AG04449 (cell line): Measurements from ENCODE around the gene MRI1.
"Not testable (repeated sequence)": the region's sequence is repeated elsewhere in the genome, so short reads cannot be mapped to it uniquely, and the experiment has no call there.

Experiments
- CTCF ChIA-PET: fragments of 350-600 bp; formaldehyde crosslinking; extraction: SDS; loops from one replicate; lab custom pipeline; 2021; ENCODE audit warnings: antibody characterized with exemption; lab: Yijun Ruan, JAX
- POLR2A ChIA-PET: fragments of 400-600, 350-600 bp; formaldehyde crosslinking; extraction: SDS; loops from one replicate; lab custom pipeline; 2020; ENCODE audit warnings: antibody characterized with exemption, inconsistent platforms; lab: Yijun Ruan, JAX
- DNase-seq: peaks from one replicate; pipeline ENCODE4 v3.0.0-alpha.2; 2010; ENCODE audit warnings: low read depth, low spot score
- H3K4me3 ChIP-seq: 2 replicates; pipeline ENCODE4 v1.5.1; 2011; ENCODE audit warnings: low read depth, mild to moderate bottlenecking, control low read depth, low read length
- TF ChIP-seq, protein P1 (sequence below): IDR thresholded peaks from one replicate; pipeline ENCODE4 v1.5.1; 2011; ENCODE audit warnings: mild to moderate bottlenecking, moderate library complexity, low read length, control low read depth, inconsistent platforms; ENCODE audit not compliant: insufficient read depth; ENCODE audit errors: missing control alignments

The MRI1 gene

DNA sequence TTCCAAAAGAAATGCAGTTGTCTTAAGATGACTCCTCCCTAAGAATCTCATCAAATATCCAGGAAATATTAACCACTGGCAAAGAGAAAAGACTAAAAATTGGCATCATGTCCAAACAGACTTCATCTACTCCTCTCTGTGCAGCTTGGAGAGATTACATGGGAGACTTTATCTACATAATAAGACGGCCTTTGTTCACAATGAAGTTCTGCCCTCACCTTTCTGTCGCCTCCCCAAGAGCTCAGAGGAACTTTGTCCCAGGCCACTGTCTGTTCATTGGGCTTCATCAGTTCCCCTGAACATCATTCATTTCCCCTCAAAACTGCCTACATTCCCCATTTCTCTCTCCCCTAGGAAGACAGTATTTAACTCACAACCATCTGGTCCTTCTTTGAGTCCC lies 22.4 kb upstream of the MRI1 start:
- DNase-seq: no peak
- no peak overlapping the region for H3K4me3 ChIP-seq
- CTCF ChIA-PET: interaction anchor here (1.0 to 1.8 kb wide), 2 partner anchors 10 to 464 kb away, joined by 4 to 5 read pairs; no protein-coding TSS in a partner anchor
- TF ChIP-seq, protein P1, sequence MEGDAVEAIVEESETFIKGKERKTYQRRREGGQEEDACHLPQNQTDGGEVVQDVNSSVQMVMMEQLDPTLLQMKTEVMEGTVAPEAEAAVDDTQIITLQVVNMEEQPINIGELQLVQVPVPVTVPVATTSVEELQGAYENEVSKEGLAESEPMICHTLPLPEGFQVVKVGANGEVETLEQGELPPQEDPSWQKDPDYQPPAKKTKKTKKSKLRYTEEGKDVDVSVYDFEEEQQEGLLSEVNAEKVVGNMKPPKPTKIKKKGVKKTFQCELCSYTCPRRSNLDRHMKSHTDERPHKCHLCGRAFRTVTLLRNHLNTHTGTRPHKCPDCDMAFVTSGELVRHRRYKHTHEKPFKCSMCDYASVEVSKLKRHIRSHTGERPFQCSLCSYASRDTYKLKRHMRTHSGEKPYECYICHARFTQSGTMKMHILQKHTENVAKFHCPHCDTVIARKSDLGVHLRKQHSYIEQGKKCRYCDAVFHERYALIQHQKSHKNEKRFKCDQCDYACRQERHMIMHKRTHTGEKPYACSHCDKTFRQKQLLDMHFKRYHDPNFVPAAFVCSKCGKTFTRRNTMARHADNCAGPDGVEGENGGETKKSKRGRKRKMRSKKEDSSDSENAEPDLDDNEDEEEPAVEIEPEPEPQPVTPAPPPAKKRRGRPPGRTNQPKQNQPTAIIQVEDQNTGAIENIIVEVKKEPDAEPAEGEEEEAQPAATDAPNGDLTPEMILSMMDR: no peak
- POLR2A ChIA-PET: interaction anchor here (0.6 kb wide), 1 partner anchor 682 kb away, joined by 3 read pairs; no protein-coding TSS in a partner anchor

DNA sequence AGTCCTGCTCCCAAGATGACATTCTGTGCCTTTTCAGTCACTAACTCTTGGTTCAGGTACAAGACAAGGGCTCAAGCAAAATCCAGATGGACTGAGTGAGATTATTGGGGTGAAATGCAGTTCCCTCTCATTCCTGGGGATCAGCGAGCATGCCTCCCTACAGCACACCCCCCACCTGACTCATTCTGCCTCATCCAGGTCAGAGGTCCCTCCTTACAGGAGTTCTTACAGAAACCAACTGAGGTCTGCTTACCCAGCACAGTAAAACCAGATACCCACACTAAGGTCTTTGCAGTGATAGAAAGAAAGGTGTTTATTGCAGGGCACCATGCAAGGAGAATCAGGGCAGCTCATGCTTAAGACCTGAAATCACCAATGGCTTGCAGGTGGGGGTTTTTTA lies 21.6 kb upstream of the MRI1 start:
- TF ChIP-seq, protein P1: no peak
- no peak overlapping the region for H3K4me3 ChIP-seq
- ChIA-PET CTCF (interaction anchor here (1.0 kb wide), 1 partner anchor 11 kb away, joined by 4 read pairs; no protein-coding TSS in a partner anchor), POLR2A (no interaction called here)
- DNase-seq: no peak

DNA sequence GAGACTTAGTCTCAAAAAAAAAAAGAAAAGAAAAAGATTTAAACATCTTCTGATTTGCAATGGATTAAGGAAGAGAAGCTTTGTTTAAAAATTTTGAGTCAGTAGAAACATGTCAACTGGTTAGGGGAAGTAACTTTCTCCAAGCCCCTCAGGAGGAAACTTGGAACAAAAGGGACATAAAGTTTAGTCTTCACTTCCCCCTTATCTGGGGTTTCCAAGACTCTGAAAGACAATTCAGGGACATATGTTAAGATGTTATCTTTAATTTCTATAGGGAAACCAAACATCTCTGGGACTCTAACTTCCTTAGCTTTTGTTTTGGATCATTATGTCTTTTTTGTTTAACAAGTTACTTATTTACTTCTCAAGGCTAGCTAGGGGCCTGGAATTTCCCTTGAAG lies 20.1 kb upstream of the MRI1 start:
- ChIA-PET CTCF (interaction anchor here (1.2 to 1.3 kb wide), 2 partner anchors 9 to 23 kb away, joined by 3 to 4 read pairs; no protein-coding TSS in a partner anchor), POLR2A (no interaction called here)

DNA sequence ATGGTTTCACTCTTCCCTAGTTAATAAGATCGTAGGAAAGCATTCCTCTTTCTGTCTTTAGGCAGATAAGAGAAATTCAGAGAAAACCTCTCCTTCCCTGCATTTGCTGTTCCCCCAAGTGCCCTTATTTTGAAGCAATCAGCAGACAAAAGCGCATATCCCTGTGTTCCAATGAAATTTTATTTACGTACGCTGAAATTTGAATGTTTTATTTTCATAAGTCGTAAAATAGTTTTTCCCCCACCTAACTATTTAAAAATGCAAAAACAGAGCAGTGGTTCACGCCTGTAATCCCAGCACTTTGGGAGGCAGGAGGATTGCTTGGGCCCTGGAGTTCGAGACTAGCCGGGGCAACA lies 17.2 kb upstream of the MRI1 start:
- ChIA-PET POLR2A (interaction anchor here (1.2 to 2.3 kb wide), 3 partner anchors 16 to 693 kb away, joined by 3 to 11 read pairs (median 11); partner anchors contain the start of gene C19orf53), CTCF (interaction anchor here (1.2 to 1.3 kb wide), 2 partner anchors 15 to 499 kb away, joined by 3 to 4 read pairs; no protein-coding TSS in a partner anchor)
- DNase-seq: no peak
- peak overlapping the region; percentile 80 for H3K4me3 ChIP-seq
- TF ChIP-seq, protein P1: no peak

More for the DNA sequence above, 20.1 kb upstream of the MRI1 start:
- H3K4me3 ChIP-seq: no peak overlapping the region
- TF ChIP-seq, protein P1: no peak
- no peak for DNase-seq

DNA sequence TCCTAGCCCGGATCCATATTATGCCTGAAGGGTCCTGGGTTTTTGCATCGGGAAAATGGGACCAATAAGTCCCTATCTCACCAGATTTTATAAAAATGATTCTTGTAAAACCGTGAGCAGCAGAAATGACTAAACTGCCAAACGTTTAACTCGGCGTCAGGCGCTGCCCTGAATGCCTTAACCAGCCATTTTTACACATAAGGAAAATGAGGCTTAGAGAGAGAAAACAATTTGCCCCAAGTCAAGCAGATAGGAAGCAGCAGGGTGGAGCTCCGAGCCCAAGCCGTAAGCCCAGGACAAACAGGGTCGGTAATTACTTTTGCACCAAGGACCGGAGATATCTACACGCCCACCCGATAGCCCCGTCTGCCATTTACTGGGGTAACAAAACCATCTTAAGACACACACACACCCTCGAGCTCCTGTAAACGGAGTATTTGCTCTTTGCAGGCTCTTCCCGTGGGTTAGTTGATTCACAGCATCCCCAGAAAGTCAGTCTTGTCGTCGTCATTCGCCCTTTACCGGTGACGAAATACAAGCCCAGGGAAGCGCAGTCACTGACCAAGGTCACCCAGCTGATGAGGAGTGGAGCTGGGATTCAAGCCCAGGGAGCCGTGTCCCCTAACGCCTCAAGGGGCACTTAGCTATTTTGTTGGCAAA lies 16.0 kb upstream of the MRI1 start:
- H3K4me3 ChIP-seq: peak overlapping the region; percentile 80
- DNase-seq: no peak
- TF ChIP-seq, protein P1: no peak
- CTCF ChIA-PET: interaction anchor here (0.9 to 2.4 kb wide), 11 partner anchors 11 to 500 kb away, joined by 3 to 9 read pairs (median 3); partner anchors contain the start of gene MRI1
- POLR2A ChIA-PET: interaction anchor here (1.1 to 2.3 kb wide), 4 partner anchors 15 to 694 kb away, joined by 3 to 11 read pairs (median 7); partner anchors contain the start of gene C19orf53

DNA sequence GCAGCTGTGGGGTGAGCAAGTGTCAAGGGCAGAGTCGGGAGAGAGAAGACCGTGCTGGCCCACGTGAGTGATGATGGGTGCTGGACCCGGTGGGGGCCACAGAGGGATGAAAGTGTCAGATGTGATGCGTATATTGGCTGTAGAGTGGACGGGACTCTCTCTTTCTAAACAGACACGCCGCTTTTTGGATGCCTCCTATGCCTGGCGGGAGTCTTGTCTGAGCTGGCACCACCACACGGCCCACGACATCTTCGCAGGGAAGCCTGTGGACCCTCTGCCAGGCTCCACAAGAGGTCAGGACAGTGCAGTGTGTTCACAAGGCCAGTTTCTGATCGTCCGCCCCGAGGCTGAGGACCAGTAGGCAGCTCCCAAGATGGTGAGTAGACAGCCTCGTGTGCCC lies 12.9 kb upstream of the MRI1 start:
- DNase-seq: no peak
- ChIA-PET CTCF (interaction anchor here (1.2 kb wide), 1 partner anchor 9 kb away, joined by 3 read pairs; no protein-coding TSS in a partner anchor), POLR2A (no interaction called here)
- TF ChIP-seq, protein P1: no peak
- H3K4me3 ChIP-seq: no peak overlapping the region

DNA sequence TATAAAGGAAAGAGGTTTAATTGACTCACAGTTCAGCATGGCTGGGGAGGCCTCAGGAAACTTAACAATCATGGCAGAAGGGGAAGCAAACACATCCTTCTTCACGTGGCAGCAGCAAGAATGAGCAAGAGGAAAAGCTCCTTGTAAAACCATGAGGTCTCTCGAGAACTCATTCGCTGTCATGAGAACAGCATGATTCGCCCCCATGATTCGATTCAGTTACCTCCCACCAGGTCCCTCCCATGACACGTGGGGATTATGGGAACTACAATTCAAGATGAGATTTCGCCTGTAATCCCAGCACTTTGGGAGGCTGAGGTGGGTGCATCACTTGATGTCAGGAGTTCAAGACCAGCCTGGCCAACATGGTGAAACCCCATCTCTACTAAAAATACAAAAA lies 10.7 kb upstream of the MRI1 start:
- H3K4me3 ChIP-seq, DNase-seq, POLR2A ChIA-PET, CTCF ChIA-PET: not testable (repeated sequence)
